HepG2 (cell line): ENCODE results near the gene RGS19. TPM values are rescaled to one million over a fixed set of nuclear protein-coding genes. Genes with fewer than 3 reads are reported as not detected.
A peak's percentile ranks its signal among the peaks of the same experiment; 100 is the strongest.

Experiments
- ATF4 ChIP-seq, 2 experiments: fragments of 450-650 bp in 1 of 2; sonication (generic) in 1 of 2; formaldehyde crosslinking; IDR thresholded peaks; 2 replicates each; pipeline versions ENCODE4 v1.5.0 to v1.8.0; 2020 to 2022; ENCODE audit warnings: mild to moderate bottlenecking in 1 of 2, missing genetic modification reagents in 1 of 2
- MAFG ChIP-seq: sonication (generic); formaldehyde crosslinking; IDR thresholded peaks from 2 replicates; pipeline ENCODE4 v1.5.1; 2020; ENCODE audit warnings: mild to moderate bottlenecking, missing genetic modification reagents
- MAZ ChIP-seq, 2 experiments: sonication (generic) in 1 of 2; formaldehyde crosslinking in 1 of 2; IDR thresholded peaks; 2 replicates each; pipeline versions ENCODE4 v1.5.0 to v1.6.1; 2012 to 2020; ENCODE audit warnings: low read depth in 2 of 2, mild to moderate bottlenecking in 2 of 2, borderline replicate concordance in 1 of 2, improper control_type of control experiment in 1 of 2, low read length in 1 of 2, missing genetic modification reagents in 1 of 2, moderate library complexity in 1 of 2
- NBN ChIP-seq: fragments of 450-650 bp; conservative IDR thresholded peaks from 2 replicates; pipeline ENCODE4 v1.6.1; 2017
- NCOA1 ChIP-seq: sonication (generic); formaldehyde crosslinking; IDR thresholded peaks from 2 replicates; pipeline ENCODE4 v1.9.0; 2021; ENCODE audit warnings: missing genetic modification reagents
- PHB2 ChIP-seq: fragments of 450-650 bp; IDR thresholded peaks from 2 replicates; pipeline ENCODE4 v1.6.1; 2018; ENCODE audit not compliant: partially characterized antibody
- POLR2AphosphoS5 ChIP-seq: IDR thresholded peaks from 2 replicates; pipeline ENCODE4 v1.6.1; 2012; ENCODE audit warnings: low read depth, low read length
- ZBTB21 ChIP-seq: sonication (generic); formaldehyde crosslinking; IDR thresholded peaks from 2 replicates; pipeline ENCODE4 v1.4.0; 2020; ENCODE audit warnings: missing genetic modification reagents
- ZNF143 ChIP-seq: sonication (generic); formaldehyde crosslinking; IDR thresholded peaks from 2 replicates; pipeline ENCODE4 v1.4.0; 2020; ENCODE audit warnings: missing genetic modification reagents
- ZNF296 ChIP-seq: sonication (generic); formaldehyde crosslinking; conservative IDR thresholded peaks from 2 replicates; pipeline ENCODE4 v1.5.0; 2020; ENCODE audit warnings: mild to moderate bottlenecking, missing genetic modification reagents
- ZNF318 ChIP-seq: sonication (generic); formaldehyde crosslinking; IDR thresholded peaks from 2 replicates; pipeline ENCODE4 v1.4.0; 2020; ENCODE audit warnings: mild to moderate bottlenecking, missing genetic modification reagents
- ZNF33B ChIP-seq: sonication (generic); formaldehyde crosslinking; IDR thresholded peaks from 2 replicates; pipeline ENCODE4 v1.5.1; 2020; ENCODE audit warnings: mild to moderate bottlenecking, missing genetic modification reagents
- ZNF44 ChIP-seq: sonication (generic); formaldehyde crosslinking; IDR thresholded peaks from 2 replicates; pipeline ENCODE4 v1.5.1; 2020; ENCODE audit warnings: mild to moderate bottlenecking, missing genetic modification reagents
- ZNF552 ChIP-seq: sonication (generic); formaldehyde crosslinking; IDR thresholded peaks from 2 replicates; pipeline ENCODE4 v1.9.0; 2022; ENCODE audit warnings: missing genetic modification reagents, mild to moderate bottlenecking, borderline replicate concordance
- ZNF576 ChIP-seq: sonication (generic); formaldehyde crosslinking; IDR thresholded peaks from 2 replicates; pipeline ENCODE4 v1.4.0; 2020; ENCODE audit warnings: mild to moderate bottlenecking, missing genetic modification reagents
- ZNF713 ChIP-seq: sonication (generic); formaldehyde crosslinking; IDR thresholded peaks from 2 replicates; pipeline ENCODE4 v1.4.0; 2020; ENCODE audit warnings: mild to moderate bottlenecking, missing genetic modification reagents
- ZNF770 ChIP-seq: sonication (generic); formaldehyde crosslinking; IDR thresholded peaks from 2 replicates; pipeline ENCODE4 v1.5.0; 2020; ENCODE audit warnings: mild to moderate bottlenecking, missing genetic modification reagents
- polyA plus RNA-seq, 8 experiments: library from polyadenylated mRNA; depleted of rRNA in 3 of 8; stranded (reverse) in 7 of 8; unstranded in 1 of 8; fragments of >200 nt; fragmentation: Illumina TruSeq in 4 of 8; extraction: Trizol in 4 of 8; gene quantifications; 2 replicates each; pipeline versions ENCODE4 v1.2.1 to v1.2.3, GENCODE V29; 2011 to 2016; ENCODE audit warnings: low read depth in 4 of 8, missing spikeins in 1 of 8, mixed read lengths in 1 of 8; ENCODE audit not compliant: insufficient read depth in 1 of 8
- total RNA-seq, 5 experiments: library from RNA; depleted of rRNA; stranded (reverse); fragments of >200 nt; fragmentation: Illumina TruSeq; extraction: Trizol; gene quantifications; 2 replicates each; pipeline ENCODE4 v1.2.3, GENCODE V29; 2016; ENCODE audit warnings: low read depth in 1 of 5

RGS19 gene
- total and polyA plus RNA-seq, 2 of the 13 experiments (the other 11 are each of a cell fraction or from before 2014, with no cell fraction given): 10.7 to 11.9 TPM

- TF ChIP-seq ZNF318 (CRISPR knock-in tag) (peak; percentile 72; the same call in 1 of the 2 replicates), MAFG (CRISPR knock-in tag) (no peak), ZNF552 (CRISPR knock-in tag) (0 out of 2 replicates have a peak, but pooled peaks have one; percentile 44), NCOA1 (CRISPR knock-in tag) (no peak), MAZ (IDR thresholded peaks at IDR 0.05; ENCODE audit: borderline replicate concordance, low read depth, low read length) (no peak; the same call in 1 of the 2 replicates), MAZ (CRISPR knock-in tag; IDR thresholded peaks at IDR 0.05; ENCODE audit: low read depth) (0 out of 2 replicates have a peak, but pooled peaks have one; percentile 29), ZNF143 (CRISPR knock-in tag) (no peak), ZNF770 (CRISPR knock-in tag) (0 out of 2 replicates have a peak, but pooled peaks have one; percentile 3), NBN (no peak), ZNF33B (CRISPR knock-in tag) (no peak), ZNF44 (CRISPR knock-in tag) (peak; percentile 82; the same call in 1 of the 2 replicates), POLR2AphosphoS5 (no peak), PHB2 (no peak), ZNF576 (CRISPR knock-in tag) (peak; percentile 81; the same call in 1 of the 2 replicates), ATF4 (CRISPR knock-in tag; IDR thresholded peaks at IDR 0.05) (no peak), ZBTB21 (no peak), ZNF296 (CRISPR knock-in tag) (no peak; the same call in 1 of the 2 replicates), ZNF713 (peak; percentile 69; the same call in 1 of the 2 replicates)
These were observed 895 bp upstream of the RGS19 start, which contains the start of gene OPRL1 (continued) for GRCh38 chr20:64080013-64080812.
